Urothelium cell line (cell line): ENCODE data around the gene MYRIP.

Source experiments
- DNase-seq: peaks from one replicate; pipeline ENCODE4 v3.0.0; 2011; ENCODE audit warnings: low spot score, mixed read lengths
- FAIRE-seq: peaks from 2 replicates; lab custom pipeline; 2011; peaks lifted over from hg19 to GRCh38; lab: Jason Lieb, UNC

MYRIP gene

DNA sequence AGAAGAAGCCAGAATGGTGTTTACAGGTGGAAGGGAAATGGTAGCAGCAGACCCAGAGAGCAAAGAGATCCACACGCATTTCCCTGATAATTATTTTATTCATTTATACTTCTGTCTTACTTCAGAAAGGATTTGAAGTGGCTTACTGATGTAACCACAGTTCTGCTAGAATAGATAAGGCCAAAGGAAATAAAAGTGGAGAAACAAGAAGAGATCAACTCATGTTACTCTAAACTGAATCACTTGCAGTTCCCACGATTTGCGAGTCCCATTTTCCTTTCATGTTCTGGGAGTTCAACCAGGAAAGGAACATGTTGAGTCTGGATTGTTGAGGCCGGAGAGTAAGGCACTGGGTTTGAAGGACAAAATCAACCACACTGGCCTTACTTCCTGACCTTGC, 151.8 kb downstream of the MYRIP start:
- FAIRE-seq: no peak
- DNase-seq: no peak

DNA sequence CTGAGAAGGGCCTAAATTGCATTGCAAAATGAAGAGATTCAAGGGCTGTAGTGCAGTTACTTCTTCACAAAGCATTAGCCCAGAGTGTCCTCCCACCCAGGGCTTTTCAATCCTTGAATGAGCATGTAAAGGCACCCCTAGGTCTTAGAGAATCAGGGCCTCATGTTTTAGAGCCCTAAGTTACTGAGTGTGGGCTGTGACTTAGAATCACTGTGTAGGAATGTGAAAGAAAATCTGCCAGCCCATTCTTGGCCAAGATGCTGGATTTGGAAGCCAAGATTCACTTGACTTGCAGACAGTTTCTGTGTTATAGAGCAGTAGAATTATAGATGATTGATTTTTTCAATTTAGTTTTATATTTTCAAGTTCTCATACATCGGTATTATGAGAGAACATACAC, 153.2 kb downstream of the MYRIP start:
- no peak for DNase-seq
- no peak for FAIRE-seq

DNA sequence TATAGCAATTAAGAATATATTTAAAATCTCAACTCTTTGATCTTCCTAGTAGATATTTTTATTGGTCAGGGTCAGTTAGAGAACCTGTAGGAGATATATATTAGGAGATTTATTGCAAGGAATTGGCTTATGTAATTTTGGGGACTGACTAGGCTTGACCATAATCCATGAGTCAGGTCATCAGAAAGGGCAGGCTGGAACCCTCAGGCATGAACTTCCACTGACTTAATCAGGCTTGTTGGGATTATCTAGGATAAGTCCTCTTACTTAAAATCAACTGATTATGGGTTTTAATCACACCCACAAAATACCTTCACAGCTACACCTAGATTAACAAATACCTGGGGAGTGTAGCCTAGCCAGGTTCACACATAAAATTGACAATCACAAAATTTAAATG, 156.1 kb downstream of the MYRIP start:
- FAIRE-seq (no peak), DNase-seq (no peak)

DNA sequence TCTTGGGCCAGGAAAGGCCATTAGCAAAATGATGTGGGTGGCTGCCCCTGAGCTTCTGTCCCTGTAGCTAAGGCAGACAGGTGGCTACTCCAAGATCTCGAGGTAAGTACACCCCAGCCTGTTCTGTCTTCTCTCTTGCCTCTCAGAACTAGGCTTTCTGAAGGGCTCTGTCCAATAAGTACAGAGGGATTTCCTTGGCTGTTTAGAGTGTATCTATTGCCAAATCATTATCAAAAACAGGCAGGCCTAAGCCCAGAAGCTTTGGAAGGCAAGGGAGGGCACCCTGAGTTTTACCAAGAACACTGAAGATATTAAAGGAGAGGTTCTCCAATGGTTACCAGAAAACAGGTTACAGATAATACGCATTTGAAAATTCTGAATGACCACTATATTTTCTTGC, 156.6 kb downstream of the MYRIP start:
- no peak for FAIRE-seq
- no peak for DNase-seq

DNA sequence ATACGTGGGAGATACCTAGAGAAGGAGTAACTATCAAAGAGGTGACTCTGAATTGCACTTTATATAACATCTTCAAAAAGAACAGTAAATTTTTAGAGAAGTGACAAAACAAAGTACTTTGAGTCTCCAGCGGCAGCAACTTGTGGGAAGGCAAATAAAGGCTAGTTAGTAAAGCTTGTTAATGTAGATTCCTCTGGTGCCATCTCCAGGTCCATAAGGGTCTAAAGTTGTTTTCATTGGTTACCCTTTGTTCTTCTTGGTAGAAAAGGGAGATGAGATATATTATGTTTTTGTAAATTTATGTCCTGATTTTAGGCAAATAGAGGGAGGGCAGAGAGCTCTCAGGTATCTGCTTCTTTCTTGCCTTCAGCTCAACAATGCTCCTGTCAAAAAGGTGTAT, 161.6 kb downstream of the MYRIP start:
- DNase-seq (no peak), FAIRE-seq (no peak)

DNA sequence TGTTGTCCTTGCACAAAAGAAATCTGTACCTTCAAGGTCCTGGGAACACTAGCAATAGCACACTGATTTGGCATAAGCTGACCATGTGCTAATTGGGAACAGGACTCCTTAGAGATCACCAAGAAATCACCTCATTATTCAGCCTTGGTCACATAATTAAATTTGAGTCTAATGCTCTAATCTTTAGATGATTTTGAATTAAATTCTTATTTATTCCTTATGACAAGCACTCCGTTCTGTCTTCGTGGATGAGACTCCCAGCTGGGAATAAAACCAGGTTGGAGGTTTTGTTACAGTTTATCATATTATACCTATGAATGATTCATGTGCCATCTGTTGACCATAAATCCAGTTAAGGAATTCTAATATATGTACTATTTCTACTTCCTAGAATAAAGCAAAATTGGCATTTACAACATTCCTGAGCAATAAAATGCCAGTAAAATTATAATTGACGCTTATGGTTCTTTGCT, 162.2 kb downstream of the MYRIP start:
- FAIRE-seq: no peak
- no peak for DNase-seq

DNA sequence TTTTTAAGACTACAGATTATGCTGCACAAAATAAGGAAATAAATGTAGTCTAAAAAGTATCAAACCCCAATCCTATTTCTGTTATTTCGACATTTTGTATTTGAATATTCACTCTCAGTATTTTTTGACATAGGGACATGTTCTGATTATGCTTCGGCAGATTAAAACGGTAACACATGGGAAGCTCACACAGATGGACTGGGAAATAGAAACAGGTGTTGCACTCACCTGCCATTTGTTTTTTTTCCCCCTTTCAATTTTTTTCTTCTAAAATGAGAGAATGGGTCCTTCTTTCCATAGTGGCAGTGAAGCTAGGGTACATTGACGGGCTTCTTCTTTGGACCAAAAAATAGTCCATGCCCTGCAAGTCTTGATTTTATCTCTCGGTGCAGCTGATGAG, 163.1 kb downstream of the MYRIP start:
- no peak for FAIRE-seq
- no peak for DNase-seq

DNA sequence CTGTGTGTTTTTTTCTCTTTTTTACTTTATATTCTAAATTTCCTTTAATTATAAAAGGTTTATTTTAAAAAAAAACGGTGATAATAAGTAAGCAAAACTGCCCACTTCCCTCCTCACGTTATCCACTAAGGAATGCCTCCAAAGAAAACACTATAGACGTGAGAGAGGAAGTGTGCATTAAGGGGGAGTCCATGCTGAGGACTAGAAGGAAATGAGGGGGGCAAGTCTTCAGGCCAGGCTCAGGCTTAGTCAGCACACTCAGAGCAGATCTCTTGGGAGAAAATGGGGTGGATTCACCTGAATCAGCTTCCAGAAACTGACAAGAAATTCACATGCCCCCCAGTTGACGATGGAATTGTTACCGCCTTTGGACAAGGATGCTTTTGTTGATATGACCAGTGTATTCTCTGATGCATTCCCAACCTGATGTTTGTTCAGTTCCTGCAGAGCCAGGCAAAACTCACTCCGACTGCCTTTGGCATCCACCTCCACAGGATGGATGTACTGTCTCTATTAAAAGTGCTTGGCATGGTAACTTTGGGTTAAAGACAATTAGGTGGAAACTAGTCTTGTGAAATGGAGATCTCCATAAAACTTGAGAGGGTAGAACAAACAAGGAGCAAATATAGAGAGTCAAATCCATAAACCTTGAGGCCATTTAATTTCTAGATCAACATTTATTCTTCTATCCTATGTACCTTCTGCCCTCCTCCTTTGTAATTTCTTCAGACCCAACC, 167.8 kb downstream of the MYRIP start:
- DNase-seq (no peak), FAIRE-seq (no peak)

DNA sequence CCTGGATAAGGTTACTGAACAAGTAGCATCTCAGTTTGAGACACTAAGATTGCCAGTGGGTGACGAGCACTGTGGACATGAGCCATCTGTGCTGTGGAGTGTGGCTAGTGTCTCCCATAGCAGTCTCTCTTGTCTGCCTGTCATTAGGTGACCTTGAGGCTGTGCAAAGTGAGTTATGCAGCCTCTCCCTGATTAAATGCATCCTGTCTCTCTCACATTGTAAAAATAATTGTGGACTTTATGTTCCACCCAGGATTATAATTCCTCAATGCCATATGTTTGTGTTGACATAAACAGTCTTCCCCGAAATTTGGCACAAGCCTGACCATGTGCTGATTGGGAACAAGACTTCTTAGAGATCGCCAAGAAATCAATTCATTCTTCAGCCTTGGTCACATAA, 168.9 kb downstream of the MYRIP start:
- FAIRE-seq (no peak), DNase-seq (no peak)

DNA sequence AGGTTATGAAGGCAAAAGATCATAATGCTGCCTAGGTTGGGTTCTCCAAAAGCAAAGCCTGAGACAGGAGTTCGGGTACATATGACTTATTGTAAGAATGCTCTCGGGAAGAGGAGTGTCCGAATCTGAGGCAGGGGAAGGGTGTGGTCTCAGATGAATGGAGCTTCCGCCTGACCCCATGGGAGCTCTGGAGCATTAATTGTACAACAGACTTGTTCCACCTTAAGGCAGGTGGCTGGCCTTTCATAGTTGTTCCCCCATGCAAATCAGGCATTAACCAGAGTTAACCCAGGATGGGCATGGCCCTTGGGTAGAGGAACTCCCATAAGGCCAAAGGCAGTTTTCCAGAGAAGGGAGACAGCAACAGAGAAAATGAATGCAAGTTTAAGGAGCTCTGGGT, 170.6 kb downstream of the MYRIP start:
- FAIRE-seq (no peak), DNase-seq (no peak)

DNA sequence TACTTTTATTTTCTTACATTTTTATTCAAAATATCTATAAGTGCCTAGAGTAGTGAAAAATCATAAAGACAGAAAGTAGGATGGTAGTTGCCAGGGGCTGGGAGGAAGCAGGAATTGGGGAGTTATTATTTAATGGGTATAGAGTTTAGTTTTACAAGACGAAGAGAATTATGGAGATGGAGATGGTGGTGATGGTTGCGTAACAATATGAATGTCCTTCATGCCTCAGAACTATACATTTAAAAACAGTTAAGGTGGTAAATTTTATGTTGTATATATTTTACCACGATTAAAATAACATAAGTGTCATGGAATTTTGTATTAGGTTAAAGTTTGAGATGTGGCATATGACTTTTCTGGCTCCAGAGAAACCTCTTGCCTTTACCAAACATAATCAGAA, 171.4 kb downstream of the MYRIP start:
- FAIRE-seq (no peak), DNase-seq (no peak)

DNA sequence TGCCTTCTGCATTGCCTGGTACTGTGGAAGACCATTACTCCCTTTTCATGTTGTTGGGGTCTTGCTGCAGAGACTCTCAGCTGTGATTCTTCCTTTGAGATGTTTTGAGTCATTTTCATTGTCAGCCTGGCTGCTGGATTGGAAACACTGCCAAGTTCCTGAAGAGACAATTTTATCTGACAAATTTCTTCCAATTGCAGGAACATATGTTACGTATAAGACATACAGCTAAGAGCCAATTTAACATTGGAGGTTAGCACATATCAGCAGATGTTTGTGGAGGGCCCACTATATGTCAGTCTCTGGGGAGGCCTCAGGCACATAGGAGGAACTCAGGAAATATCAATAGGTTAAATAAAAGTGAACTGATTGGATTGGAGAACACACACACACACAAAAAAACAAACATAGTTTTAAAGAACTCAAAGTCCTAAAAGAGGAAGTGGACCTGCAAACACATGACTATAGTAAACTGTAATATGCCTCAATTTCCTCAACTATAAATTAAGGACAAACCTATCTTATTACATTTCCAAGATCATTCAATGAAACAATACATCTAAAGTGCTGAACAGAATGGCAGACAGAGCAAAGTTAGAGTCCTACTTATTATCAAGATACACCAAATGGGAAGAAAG, 172.3 kb downstream of the MYRIP start:
- DNase-seq (no peak), FAIRE-seq (no peak)

DNA sequence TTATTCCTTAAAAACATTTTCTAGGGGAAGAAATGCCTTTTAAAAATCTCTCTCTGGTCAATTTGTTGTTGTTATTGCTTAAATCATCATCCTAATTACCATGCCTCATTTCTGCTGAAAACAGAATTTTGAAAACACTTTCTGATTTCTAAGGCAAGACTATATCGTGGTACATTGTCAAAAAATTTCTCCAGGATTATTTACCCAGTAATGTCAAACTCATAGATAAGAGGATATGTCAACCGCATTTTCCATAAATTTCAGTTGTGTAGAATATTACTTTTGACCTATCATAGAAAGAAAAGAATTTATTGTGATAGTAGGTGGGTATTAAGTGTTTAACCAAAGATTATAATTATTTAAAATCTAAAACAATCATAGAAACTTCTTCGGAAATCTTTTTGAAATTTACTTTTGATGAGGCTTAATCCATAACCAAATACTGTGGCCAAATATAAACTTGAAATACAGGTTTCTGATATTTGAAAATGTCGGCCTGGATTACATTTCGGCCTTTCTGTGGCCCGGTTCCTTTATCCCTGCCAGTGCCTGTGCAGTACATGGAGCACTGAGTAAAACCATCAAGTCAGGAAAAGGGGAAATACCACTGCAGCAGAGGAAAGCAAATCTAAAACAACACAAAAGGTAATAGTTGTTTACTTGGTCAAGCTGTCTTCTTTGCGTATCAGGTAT, 173.4 kb downstream of the MYRIP start:
- DNase-seq: no peak
- no peak for FAIRE-seq

DNA sequence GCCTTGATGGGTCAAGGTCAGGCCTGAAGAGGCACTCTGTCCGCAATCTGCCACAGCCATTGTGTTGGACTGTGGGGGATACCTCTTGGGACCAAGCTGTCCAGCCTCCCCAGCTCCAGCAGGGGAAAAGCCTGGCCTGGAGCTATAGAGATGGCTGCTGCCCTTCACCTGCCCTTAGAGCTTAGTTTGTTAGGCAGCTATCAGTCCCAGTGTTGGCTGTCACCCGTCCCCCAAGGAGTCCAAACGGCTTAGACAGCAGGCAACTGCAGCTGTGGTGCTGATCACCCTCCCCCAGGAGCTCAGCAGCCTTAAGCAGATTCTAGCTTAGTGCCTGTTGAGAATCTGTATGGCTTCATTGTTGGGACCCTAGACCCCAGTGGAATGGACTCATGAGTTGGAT, 180.3 kb downstream of the MYRIP start:
- DNase-seq (no peak), FAIRE-seq (no peak)

DNA sequence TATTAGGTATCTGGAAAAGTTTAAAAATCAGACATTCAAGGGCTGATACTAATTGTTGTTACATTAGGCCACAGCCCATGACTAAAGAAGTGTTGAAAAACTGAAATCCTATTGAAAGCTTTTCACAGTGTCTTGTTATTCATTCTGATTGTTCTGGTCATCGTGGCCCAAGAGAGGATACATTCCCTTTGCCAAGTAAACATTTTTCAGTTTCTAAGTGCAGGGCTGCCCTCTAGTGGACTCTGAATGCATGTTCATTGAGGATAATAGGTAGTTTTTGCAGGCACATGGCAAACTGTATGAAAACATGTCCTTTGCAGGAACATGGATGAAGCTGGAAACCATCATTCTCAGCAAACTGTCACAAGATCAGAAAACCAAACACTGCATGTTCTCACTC, 181.1 kb downstream of the MYRIP start:
- DNase-seq (peak; percentile 60), FAIRE-seq (no peak)

DNA sequence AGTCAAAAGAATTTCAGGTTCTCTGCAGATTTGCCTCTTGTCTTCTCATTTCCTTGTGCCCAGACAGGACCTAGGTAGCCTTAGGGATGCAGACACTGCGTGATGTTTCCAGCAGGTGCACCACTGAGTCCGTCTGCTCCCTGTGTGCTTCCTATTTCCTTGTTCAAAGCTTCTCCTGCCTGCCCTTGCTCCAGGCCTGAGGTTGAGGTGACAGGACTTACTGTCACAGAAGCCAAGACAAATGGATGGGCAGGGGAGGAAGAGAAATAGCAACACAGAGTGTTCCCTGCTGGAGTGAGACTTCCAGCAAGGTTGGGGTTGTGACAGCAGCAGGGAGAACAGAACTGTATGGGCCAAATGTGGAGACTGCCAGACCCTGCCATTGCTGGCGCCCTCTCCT, 199.4 kb downstream of the MYRIP start:
- DNase-seq (no peak), FAIRE-seq (no peak)

DNA sequence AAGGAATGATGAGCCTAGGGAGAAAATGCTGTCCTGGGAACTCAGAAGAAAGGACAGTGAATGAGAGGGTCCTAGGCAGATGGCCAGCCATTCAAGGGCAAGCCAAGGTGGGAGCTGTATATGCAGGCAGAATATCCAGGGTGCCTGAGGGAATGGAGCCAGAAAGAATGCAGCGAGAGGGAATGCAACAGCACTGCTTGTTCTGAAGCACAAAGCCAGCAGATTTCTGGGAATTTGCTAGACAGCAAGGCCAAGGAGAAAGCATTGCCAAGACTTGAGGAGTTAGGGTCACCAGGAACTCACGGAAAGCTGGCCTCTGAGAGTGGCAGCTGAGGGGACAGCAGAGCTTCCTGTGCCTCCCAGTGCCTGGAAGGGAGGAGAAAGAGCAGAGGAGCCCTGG, 200.6 kb downstream of the MYRIP start:
- no peak for FAIRE-seq
- no peak for DNase-seq

DNA sequence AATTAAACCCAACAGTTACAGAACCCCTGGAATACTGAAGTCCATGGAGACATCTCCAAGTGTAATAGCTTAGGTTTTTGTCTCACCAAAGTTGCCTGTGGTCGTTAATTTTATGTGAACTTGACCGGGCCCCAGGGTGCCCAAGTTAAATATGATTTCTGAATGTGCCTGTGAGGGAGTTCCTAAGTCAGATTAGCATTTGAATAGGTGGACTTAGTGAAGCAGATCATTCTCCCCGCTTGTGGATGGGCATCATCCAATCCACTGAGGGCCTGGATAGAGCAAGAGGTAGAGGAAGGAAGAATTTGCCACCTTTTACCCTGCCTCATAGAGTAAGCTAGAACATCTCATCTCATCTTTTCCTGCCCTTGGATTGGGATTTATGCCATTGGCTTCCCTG, 203.0 kb downstream of the MYRIP start:
- DNase-seq: no peak
- no peak for FAIRE-seq

DNA sequence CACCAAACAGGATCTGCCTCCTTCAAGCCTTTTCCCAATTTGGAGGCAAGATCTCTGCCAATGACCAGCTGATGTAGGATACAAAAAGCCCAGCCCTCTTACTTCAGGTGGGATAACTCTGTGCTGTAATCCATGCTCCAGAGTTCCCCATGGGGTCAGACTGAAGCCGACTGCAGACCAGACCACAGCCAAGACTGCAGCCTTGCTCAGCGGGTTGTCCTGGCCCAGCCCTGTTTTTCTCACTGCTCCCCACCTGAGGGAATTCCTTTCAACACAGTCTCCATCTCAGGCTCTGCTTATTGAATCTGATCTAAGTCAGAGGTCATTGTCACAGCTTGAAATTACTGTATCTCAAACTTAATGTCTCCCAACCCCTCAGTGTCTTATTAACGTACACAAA, 207.0 kb downstream of the MYRIP start:
- FAIRE-seq (no peak), DNase-seq (no peak)

DNA sequence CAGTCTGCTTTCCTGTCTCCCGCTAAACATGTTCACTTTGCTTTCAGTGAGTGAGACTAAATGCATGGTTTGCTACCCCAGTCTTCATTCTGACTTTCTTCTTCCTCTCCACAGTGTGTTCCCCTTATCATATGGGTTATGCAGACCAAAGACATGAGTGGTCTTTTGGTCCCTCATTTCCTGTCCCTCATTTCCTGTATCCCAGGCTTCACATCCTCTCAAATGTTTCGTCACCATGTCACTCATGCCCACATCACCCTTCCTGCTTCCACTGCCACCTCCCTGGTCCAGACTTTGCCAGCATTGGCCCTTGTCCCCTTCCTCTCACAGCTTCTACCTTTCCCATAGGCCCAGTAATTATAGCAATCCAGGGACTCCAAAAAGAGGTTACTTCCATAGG, 209.0 kb downstream of the MYRIP start:
- no peak for DNase-seq
- FAIRE-seq: no peak

DNA sequence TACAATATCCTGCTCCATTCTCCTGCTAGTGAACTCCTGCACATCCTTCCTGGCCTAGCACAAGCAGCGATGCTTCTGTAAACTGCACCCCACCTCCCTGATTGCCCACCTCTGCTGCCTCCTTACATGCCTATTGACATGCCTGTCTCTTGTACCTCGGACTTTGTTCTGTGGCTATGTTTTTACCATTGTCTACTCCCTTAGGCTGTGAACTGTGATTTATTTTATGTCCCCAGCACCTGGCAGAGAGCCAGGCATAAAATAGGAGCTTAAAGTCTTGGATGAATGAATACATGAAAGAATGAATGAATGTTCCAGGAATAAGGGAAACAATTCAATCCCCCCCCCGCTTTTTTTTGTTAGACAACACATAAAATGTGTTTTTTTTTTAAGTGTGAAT, 210.0 kb downstream of the MYRIP start:
- FAIRE-seq (no peak), DNase-seq (no peak)

DNA sequence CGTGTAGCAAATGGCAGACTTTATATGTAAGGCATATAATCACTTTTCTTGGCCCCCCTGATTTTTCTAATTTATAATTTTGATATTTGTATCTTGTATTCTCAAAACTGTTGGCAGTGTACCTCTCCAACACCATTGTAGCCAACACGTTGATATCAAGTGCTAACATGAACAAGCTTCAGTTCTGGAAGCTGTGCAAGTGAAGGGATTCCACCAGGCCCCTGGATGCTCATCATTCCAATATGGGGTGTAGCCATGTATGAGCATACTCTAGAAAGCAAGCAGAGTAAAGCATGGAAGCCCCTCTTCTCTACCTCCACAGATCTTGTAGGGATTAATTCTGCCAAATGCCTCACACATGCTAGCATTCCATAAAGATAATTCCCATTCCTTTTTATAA, 211.3 kb downstream of the MYRIP start:
- DNase-seq: no peak

More for the DNA sequence above, 211.3 kb downstream of the MYRIP start:
- FAIRE-seq: no peak
